Measurements from ENCODE around the gene BCL2.

Gene BCL2

DNA sequence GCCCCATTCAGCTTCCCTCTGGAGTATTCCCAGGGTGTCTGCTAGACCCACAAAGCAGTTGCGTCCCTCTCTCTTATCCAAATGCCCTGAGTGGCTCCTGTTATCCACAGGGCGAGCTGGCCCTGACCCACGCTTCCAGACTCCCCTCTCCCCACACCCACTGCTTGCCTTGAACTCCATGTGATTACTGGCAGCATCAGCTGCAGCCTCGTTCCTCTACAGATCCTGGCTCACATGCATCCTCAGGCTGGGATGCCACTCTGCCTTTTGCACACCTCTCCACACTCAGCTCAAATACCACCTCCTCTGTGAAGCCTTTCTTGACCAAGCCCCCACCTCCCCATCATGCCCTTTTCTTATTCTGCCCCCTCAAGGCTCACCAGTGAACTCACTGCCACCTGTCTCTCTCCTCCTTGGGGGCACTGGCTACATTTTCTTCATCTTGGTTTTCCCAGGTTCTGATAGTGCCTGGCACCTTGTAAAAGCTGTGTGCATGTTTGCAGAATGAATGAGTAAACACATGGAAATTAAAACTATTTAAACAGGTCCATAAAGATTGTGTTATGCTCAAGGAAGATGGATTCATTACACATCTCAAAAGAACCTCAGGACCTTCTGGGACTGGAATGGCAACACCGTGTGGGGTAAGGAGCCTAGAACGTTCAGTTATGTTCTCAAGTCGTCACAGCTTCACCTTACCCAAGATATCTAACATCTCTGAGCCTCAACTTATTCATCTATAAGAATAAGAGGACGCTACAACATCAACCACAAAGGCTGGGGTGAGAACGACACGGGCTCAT lies 165.0 kb downstream of the BCL2 start:
- TF ChIP-seq, protein P1, sequence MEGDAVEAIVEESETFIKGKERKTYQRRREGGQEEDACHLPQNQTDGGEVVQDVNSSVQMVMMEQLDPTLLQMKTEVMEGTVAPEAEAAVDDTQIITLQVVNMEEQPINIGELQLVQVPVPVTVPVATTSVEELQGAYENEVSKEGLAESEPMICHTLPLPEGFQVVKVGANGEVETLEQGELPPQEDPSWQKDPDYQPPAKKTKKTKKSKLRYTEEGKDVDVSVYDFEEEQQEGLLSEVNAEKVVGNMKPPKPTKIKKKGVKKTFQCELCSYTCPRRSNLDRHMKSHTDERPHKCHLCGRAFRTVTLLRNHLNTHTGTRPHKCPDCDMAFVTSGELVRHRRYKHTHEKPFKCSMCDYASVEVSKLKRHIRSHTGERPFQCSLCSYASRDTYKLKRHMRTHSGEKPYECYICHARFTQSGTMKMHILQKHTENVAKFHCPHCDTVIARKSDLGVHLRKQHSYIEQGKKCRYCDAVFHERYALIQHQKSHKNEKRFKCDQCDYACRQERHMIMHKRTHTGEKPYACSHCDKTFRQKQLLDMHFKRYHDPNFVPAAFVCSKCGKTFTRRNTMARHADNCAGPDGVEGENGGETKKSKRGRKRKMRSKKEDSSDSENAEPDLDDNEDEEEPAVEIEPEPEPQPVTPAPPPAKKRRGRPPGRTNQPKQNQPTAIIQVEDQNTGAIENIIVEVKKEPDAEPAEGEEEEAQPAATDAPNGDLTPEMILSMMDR (IDR thresholded peaks at IDR 0.05; ENCODE audit: low read depth, low read length, missing control alignments): no peak
- no peak overlapping the region for H3K4me3 ChIP-seq (replicated peaks; ENCODE audit: low read depth, low read length)
- DNase-seq (ENCODE audit: extremely low read depth, low read depth): no peak

DNA sequence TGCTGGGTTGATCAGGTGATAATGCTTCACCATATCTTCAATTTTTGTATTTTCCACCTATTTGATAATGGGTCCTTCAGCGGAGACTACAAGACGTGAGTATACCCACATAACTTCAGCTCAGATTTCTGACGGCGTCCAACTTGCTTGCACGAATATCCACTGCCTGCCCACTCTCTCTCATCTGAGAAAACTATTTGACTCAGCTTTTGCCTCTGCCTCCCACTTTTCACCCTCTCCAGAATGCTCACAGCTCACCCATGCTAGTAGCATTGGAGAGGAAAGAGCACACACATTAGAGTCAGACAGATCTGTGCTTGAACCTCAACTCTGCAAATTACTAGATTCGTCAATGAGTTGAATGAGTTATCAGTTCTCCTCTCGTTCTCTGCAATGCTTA lies 166.8 kb downstream of the BCL2 start:
- TF ChIP-seq, protein P1 (IDR thresholded peaks at IDR 0.05; ENCODE audit: low read depth, low read length, missing control alignments): no peak
- no peak for DNase-seq (ENCODE audit: extremely low read depth, low read depth)
- no peak overlapping the region for H3K4me3 ChIP-seq (replicated peaks; ENCODE audit: low read depth, low read length)

DNA sequence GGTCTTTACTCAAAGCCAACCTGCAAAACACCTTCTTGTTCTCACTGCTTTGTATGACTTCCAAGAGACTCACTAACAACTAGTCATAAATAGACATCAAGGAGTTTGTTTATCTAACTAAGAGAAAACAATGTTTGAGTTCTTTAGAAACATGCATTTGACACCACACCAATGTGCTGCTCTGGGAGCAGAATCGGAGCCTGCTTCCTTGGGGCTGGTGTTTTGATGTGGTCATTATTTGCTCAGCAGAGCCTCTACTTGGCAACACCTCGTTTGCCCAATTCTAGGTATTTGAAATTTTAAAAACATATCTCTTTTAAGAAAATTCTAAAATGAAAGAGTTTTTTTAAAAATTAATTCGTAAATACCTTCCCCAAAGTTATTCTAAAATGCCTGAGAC lies 167.5 kb downstream of the BCL2 start:
- TF ChIP-seq, protein P1 (IDR thresholded peaks at IDR 0.05; ENCODE audit: low read depth, low read length, missing control alignments): no peak
- DNase-seq (ENCODE audit: extremely low read depth, low read depth): no peak
- H3K4me3 ChIP-seq (replicated peaks; ENCODE audit: low read depth, low read length): no peak overlapping the region

DNA sequence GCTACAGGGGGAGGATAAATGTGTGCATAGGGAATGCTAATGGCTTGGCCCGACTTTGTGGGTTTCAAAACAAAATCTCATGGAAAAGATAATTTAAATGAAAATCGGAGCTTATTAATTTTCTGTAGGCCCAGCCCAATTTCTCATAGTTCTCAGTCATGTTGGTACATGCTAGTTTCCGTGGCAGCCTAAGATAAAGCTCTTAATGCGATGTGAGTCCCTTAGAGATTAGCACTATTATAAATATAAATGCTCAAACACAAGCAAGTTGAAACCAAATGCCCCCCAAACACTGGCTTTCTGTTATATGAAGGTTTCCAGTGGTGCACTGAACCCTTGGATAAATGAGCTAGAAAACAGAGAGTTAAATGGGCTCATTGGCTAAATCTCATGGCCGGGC lies 168.0 kb downstream of the BCL2 start:
- no peak overlapping the region for H3K4me3 ChIP-seq (replicated peaks; ENCODE audit: low read depth, low read length)
- no peak for DNase-seq (ENCODE audit: extremely low read depth, low read depth)
- TF ChIP-seq, protein P1 (IDR thresholded peaks at IDR 0.05; ENCODE audit: low read depth, low read length, missing control alignments): no peak

DNA sequence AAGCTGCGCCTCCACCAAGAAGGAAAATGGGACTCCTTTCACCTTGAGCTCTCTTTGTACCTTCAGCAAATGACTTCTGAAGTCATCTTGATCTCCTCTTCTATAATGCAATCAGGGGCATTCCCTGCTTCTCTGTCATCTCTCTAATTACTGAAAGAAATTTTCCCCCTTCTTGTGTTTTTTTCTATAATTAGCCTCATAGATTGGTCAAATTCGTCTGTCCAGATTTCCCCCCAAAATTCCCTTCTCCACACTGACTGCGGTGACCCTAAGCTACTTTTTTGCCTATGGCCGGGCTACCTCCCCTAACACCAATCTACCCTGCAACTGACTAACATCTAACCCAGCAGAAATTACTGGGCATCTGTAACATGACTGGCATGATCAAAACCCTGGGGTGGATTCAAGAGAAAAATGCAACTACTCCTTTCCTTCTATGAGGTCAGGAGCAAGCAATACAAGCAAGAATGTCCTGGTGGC lies 168.6 kb downstream of the BCL2 start:
- H3K4me3 ChIP-seq (replicated peaks; ENCODE audit: low read depth, low read length): no peak overlapping the region
- TF ChIP-seq, protein P1 (IDR thresholded peaks at IDR 0.05; ENCODE audit: low read depth, low read length, missing control alignments): no peak
- DNase-seq (ENCODE audit: extremely low read depth, low read depth): no peak

DNA sequence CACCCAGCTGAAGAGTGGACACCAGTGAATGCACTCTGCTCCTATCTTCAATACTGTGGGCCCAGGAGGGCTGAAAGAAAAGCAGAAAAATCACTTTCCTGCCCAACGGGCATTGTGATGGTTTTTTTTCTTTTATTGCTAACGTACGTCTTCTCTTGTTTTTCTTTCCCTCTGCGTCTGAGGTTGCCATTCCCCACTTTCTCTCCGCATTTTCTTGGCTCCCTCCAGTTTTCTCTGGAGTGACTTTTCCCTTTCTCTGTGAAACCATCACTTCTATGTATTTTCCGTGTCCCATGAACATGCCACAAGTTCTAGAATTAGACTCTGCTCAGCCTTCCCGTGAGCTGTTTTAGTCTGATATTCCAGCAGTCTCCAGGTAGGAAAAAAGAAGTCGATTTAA lies 169.2 kb downstream of the BCL2 start:
- TF ChIP-seq, protein P1 (IDR thresholded peaks at IDR 0.05; ENCODE audit: low read depth, low read length, missing control alignments): no peak
- H3K4me3 ChIP-seq (replicated peaks; ENCODE audit: low read depth, low read length): no peak overlapping the region
- no peak for DNase-seq (ENCODE audit: extremely low read depth, low read depth)

DNA sequence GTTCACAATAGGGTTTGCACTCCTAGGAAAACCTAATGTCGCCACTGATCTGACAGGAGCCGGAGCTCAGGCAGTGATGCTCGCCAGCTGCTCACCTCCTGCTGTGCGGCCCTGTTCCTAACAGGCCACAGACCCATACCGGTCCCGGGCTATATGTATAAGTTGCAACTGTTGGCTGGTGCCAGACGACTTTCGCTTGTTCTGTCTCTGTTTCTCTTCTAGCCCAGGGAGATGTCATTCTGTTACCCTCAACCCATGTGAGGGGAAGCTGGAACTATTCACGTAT lies 170.3 kb downstream of the BCL2 start:
- DNase-seq (ENCODE audit: extremely low read depth, low read depth): no peak
- no peak overlapping the region for H3K4me3 ChIP-seq (replicated peaks; ENCODE audit: low read depth, low read length)
- TF ChIP-seq, protein P1 (IDR thresholded peaks at IDR 0.05; ENCODE audit: low read depth, low read length, missing control alignments): no peak
